GM23248 (cell line): Measurements from ENCODE around the gene HMGXB3. TPM values are rescaled to one million over a fixed set of nuclear protein-coding genes. Genes with fewer than 3 reads are reported as not detected.

ENCODE experiments used
- DNase-seq: peaks from one replicate; pipeline ENCODE4 v3.0.0-alpha.2; 2015
- H2AFZ ChIP-seq: fragments of 200-600 bp; sonication (generic); 2 replicates; pipeline ENCODE4 v1.6.1; 2016; ENCODE audit warnings: antibody characterized with exemption
- H3F3A ChIP-seq: fragments of 200-600 bp; sonication (generic); 2 replicates; pipeline ENCODE4 v1.6.1; 2016; ENCODE audit warnings: mild to moderate bottlenecking, antibody characterized with exemption, mixed run types; ENCODE audit not compliant: insufficient read depth
- H3K27ac ChIP-seq: fragments of 200-600 bp; sonication (generic); 2 replicates; pipeline ENCODE4 v1.5.1; 2016; ENCODE audit warnings: mild to moderate bottlenecking
- H3K27me3 ChIP-seq: fragments of 200-600 bp; sonication (generic); replicated peaks from 2 replicates; pipeline ENCODE4 v1.6.1; 2016; ENCODE audit warnings: mild to moderate bottlenecking; ENCODE audit not compliant: insufficient read depth
- H3K36me3 ChIP-seq: fragments of 200-600 bp; sonication (generic); 2 replicates; pipeline ENCODE4 v1.6.1; 2016; ENCODE audit warnings: low read depth, mild to moderate bottlenecking
- H3K4me1 ChIP-seq: fragments of 200-600 bp; sonication (generic); 2 replicates; pipeline ENCODE4 v1.6.1; 2016; ENCODE audit warnings: mild to moderate bottlenecking; ENCODE audit not compliant: insufficient read depth
- H3K4me2 ChIP-seq: fragments of 200-600 bp; sonication (generic); one replicate; pipeline ENCODE4 v1.6.1; 2016; ENCODE audit warnings: mild to moderate bottlenecking; ENCODE audit not compliant: unreplicated experiment
- H3K4me3 ChIP-seq: fragments of 200-600 bp; sonication (generic); 2 replicates; pipeline ENCODE4 v1.5.1; 2016; ENCODE audit warnings: mild to moderate bottlenecking
- H3K79me2 ChIP-seq: fragments of 200-600 bp; sonication (generic); 2 replicates; pipeline ENCODE4 v1.6.1; 2016; ENCODE audit warnings: mild to moderate bottlenecking; ENCODE audit not compliant: insufficient read depth
- H3K9ac ChIP-seq: fragments of 200-600 bp; sonication (generic); 2 replicates; pipeline ENCODE4 v1.6.1; 2016; ENCODE audit warnings: mild to moderate bottlenecking
- H3K9me2 ChIP-seq: fragments of 200-600 bp; sonication (generic); 2 replicates; pipeline ENCODE4 v1.6.1; 2016; ENCODE audit warnings: mixed run types, mild to moderate bottlenecking, moderate library complexity; ENCODE audit not compliant: insufficient read depth
- H3K9me3 ChIP-seq: fragments of 200-600 bp; sonication (generic); one replicate; pipeline ENCODE4 v1.6.1; 2017; ENCODE audit warnings: low read depth
- H4K20me1 ChIP-seq: fragments of 200-600 bp; sonication (generic); 2 replicates; pipeline ENCODE4 v1.6.0; 2016; ENCODE audit not compliant: insufficient read depth
- EZH2 ChIP-seq: fragments of 200-600 bp; sonication (generic); IDR thresholded peaks from 2 replicates; pipeline ENCODE4 v1.6.1; 2018; ENCODE audit warnings: antibody characterized with exemption, mild to moderate bottlenecking; ENCODE audit not compliant: insufficient read depth, poor library complexity, severe bottlenecking
- EZH2phosphoT487 ChIP-seq: fragments of 200-600 bp; sonication (generic); IDR thresholded peaks from 2 replicates; pipeline ENCODE4 v1.6.1; 2018; ENCODE audit warnings: antibody characterized with exemption, moderate library complexity, mild to moderate bottlenecking, low read depth; ENCODE audit not compliant: insufficient read depth
- WGBS, 2 experiments: methylation state at CpG; one replicate each; pipeline ENCODE4 v1.1.6; 2015 to 2017; ENCODE audit warnings: low lambda C conversion rate in 2 of 2, low coverage in 1 of 2; ENCODE audit errors: missing lambda C conversion rate in 2 of 2; 5-methylcytosine and 5-hydroxymethylcytosine counted together
- in situ Hi-C: fragments of 300-500 bp; cut with MboI; formaldehyde crosslinking; loops from 2 replicates; pipeline ENCODE4 v1.15.0; 2020
- polyA plus RNA-seq: library from polyadenylated mRNA; unstranded; fragments of >200 nt; fragmentation: Nextera tagmentation; extraction: Ambion mirVana; gene quantifications from 2 replicates; pipeline ENCODE4 v1.2.1, GENCODE V29; 2016
- total RNA-seq: library from RNA; depleted of rRNA; stranded (reverse); fragments of >200 nt; shearing (Covaris generic); gene quantifications from 2 replicates; pipeline ENCODE4 v1.2.3, GENCODE V29; 2014

The HMGXB3 gene
- total and polyA plus RNA-seq, 2 experiments from 2014 or later: 13.6 to 46.5 TPM

DNA sequence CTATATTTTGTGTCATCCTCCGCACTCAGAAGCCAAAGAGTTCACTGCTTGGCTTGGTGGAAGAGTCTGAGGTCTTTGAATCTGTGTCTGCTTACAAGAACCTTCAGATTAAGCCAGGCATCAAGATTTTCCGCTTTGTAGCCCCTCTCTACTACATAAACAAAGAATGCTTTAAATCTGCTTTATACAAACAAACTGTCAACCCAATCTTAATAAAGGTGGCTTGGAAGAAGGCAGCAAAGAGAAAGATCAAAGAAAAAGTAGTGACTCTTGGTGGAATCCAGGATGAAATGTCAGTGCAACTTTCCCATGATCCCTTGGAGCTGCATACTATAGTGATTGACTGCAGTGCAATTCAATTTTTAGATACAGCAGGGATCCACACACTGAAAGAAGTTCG lies 19.3 kb upstream of the HMGXB3 start:
- Histone ChIP-seq H3K9ac (no peak overlapping the region), H3K4me1 (no peaks in the 10 kb centered on the region; the same call in 1 of the 2 replicates), H3K9me3 (no peaks in the 10 kb centered on the region), H2AFZ (no peak overlapping the region), H3K79me2 (no peaks in the 10 kb centered on the region), H3K27ac (no peak overlapping the region), H4K20me1 (no peaks in the 10 kb centered on the region), H3K36me3 (no peaks in the 10 kb centered on the region; the same call in 1 of the 2 replicates), H3F3A (no peaks in the 10 kb centered on the region), H3K27me3 (no peaks in the 10 kb centered on the region), H3K4me3 (no peak overlapping the region), H3K4me2 (no peak overlapping the region), H3K9me2 (no peaks in the 10 kb centered on the region)
- DNase-seq: no peak
- in situ Hi-C loops: no loop called here
- TF ChIP-seq EZH2phosphoT487 (no peak), EZH2 (no peak)
- WGBS, 2 experiments: 93 to 95% methylated on average over 3 of the region's 3 CpGs

- Histone ChIP-seq H3F3A (no peaks in the 10 kb centered on the region), H3K4me3 (no peak overlapping the region), H3K9me3 (no peaks in the 10 kb centered on the region), H3K9me2 (no peaks in the 10 kb centered on the region), H2AFZ (no peak overlapping the region), H3K27ac (no peak overlapping the region), H3K27me3 (no peaks in the 10 kb centered on the region), H3K79me2 (no peaks in the 10 kb centered on the region), H3K4me2 (no peak overlapping the region), H3K36me3 (no peaks in the 10 kb centered on the region; the same call in 1 of the 2 replicates), H3K4me1 (no peaks in the 10 kb centered on the region), H3K9ac (no peak overlapping the region), H4K20me1 (no peaks in the 10 kb centered on the region)
- no peak for DNase-seq
- no peak for TF ChIP-seq EZH2
- no peak for TF ChIP-seq EZH2phosphoT487
- in situ Hi-C loops: no loop called here
Observed at GRCh38 chr5:149982505-149982904, 18.0 kb upstream of the HMGXB3 start.

GRCh38 chr5:149988126-149988525 lies 12.4 kb upstream of the HMGXB3 start:
- Histone ChIP-seq H3K4me1 (no peaks in the 10 kb centered on the region), H2AFZ (no peak overlapping the region)
- in situ Hi-C loops: no loop called here

DNA sequence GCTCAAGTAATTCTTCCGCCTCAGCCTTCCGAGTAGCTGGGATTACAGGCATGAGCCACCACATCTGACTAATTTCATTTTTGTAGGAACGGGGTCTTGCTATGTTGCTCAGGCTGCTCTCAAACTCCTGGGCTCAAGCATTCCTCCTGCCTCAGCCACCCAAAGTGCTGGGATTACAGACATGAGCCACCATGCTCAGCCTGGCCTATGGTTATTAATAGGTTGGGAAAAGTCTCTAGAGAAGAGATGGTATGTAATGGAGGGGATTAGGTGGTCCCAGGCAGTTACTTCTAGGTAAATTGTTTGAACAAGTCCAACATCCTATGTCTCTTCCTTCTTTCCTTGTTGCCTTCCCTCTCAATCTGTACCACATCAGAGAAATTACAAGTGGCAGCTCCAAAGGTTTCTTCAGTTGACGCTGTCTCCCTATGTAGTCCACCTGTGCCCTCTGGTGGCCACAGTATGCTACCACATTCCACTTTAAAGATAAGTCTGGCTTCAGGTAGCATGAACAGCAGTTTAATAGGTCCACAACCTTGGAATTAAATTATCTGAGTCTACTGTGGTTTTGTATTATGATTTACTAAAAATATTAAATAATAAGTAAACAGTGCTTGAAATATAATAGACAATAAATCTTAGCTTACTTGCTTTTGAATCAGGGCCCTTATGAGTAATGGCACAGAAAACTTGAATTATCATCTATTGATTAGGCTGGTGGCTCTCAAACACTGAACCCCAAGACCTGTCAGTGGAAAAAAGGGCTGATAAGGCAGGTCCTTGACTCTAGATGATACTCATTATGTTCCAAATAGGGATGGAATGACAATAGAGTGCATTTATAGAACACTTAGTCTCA lies 9.8 kb upstream of the HMGXB3 start:
- TF ChIP-seq EZH2phosphoT487: no peak
- TF ChIP-seq EZH2: no peak
- in situ Hi-C loops: no loop called here
- H3K4me3 ChIP-seq: no peak overlapping the region
- WGBS, 2 experiments: 70 to 75% methylated on average over 4 of the region's 4 CpGs
- peaks cover 17% of the 10 kb centered on the region; the same call in 1 of the 2 replicates for H3F3A ChIP-seq
- H2AFZ ChIP-seq: no peak overlapping the region
- H3K4me2 ChIP-seq: no peak overlapping the region
- peaks cover 10% of the 10 kb centered on the region for H3K4me1 ChIP-seq
- peak; percentile 77 for DNase-seq
- H3K79me2 ChIP-seq: no peaks in the 10 kb centered on the region
- no peak overlapping the region for H3K27ac ChIP-seq
- no peaks in the 10 kb centered on the region; the same call in 1 of the 2 replicates for H3K36me3 ChIP-seq
- no peaks in the 10 kb centered on the region for H4K20me1 ChIP-seq
- no peak overlapping the region for H3K9ac ChIP-seq
- no peaks in the 10 kb centered on the region for H3K9me3 ChIP-seq
- H3K9me2 ChIP-seq: no peaks in the 10 kb centered on the region
- no peaks in the 10 kb centered on the region for H3K27me3 ChIP-seq

More at GRCh38 chr5:149988126-149988525, 12.4 kb upstream of the HMGXB3 start:
- Histone ChIP-seq H3K79me2 (no peaks in the 10 kb centered on the region), H3K9ac (no peak overlapping the region), H3K4me2 (no peak overlapping the region), H3F3A (0 out of 2 replicates have a peak, but pooled peaks cover 6% of the 10 kb centered on the region), H3K9me3 (no peaks in the 10 kb centered on the region), H3K36me3 (no peaks in the 10 kb centered on the region; the same call in 1 of the 2 replicates), H3K9me2 (no peaks in the 10 kb centered on the region), H3K27me3 (no peaks in the 10 kb centered on the region), H4K20me1 (no peaks in the 10 kb centered on the region), H3K27ac (no peak overlapping the region), H3K4me3 (no peak overlapping the region)
- WGBS, 2 experiments: 88 to 91% methylated on average over 5 of the region's 5 CpGs
- TF ChIP-seq EZH2: no peak
- TF ChIP-seq EZH2phosphoT487: no peak
- no peak for DNase-seq
